Measurements from ENCODE around the gene SLC39A1.

DNA sequence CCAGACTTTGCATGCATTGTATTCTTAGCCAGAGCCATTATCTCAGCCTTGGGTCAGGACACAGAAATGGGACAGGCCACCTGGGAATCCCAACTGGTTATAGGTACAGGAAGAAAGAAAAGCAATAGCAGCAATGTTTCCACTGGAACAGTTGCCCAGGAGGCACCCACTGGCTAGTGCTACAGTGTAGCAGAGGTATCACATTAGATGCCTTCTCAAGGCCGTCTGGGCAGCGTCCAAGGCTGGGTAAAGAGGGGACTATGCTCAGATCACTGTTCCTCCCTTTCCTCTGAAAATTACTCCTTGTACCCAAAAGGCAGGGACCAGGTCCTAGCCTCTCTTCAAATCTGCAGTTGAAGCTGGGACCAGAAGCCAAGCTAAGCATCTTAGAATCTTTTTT is 7.0 kb upstream of the SLC39A1 start:
- TF ChIP-seq, protein P1, sequence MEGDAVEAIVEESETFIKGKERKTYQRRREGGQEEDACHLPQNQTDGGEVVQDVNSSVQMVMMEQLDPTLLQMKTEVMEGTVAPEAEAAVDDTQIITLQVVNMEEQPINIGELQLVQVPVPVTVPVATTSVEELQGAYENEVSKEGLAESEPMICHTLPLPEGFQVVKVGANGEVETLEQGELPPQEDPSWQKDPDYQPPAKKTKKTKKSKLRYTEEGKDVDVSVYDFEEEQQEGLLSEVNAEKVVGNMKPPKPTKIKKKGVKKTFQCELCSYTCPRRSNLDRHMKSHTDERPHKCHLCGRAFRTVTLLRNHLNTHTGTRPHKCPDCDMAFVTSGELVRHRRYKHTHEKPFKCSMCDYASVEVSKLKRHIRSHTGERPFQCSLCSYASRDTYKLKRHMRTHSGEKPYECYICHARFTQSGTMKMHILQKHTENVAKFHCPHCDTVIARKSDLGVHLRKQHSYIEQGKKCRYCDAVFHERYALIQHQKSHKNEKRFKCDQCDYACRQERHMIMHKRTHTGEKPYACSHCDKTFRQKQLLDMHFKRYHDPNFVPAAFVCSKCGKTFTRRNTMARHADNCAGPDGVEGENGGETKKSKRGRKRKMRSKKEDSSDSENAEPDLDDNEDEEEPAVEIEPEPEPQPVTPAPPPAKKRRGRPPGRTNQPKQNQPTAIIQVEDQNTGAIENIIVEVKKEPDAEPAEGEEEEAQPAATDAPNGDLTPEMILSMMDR (conservative IDR thresholded peaks at IDR 0.05; ENCODE audit: low read length), result no peak
- no peak for TF ChIP-seq EZH2phosphoT487 (IDR thresholded peaks at IDR 0.05; ENCODE audit: borderline replicate concordance, low read depth, low read length)
